ENCODE measurements around the gene APOM. TPM values are rescaled to one million over a fixed set of nuclear protein-coding genes. Genes with fewer than 3 reads are reported as not detected.

APOM gene
- total RNA-seq, 1 donor from 2014 or later, result 11.2 TPM

- Mint-ChIP-seq H3K27ac (peak within 1 kb of the TSS; percentile 36), H3K4me1 (ENCODE audit: unreplicated experiment) (peaks cover 28% of the 10 kb centered on the region), H3K36me3 (no peaks in the 10 kb centered on the region), H3K4me3 (peak within 1 kb of the TSS; percentile 36), H3K27me3 (no peaks in the 10 kb centered on the region), H3K9me3 (no peaks in the 10 kb centered on the region)
- TF ChIP-seq, protein P1, sequence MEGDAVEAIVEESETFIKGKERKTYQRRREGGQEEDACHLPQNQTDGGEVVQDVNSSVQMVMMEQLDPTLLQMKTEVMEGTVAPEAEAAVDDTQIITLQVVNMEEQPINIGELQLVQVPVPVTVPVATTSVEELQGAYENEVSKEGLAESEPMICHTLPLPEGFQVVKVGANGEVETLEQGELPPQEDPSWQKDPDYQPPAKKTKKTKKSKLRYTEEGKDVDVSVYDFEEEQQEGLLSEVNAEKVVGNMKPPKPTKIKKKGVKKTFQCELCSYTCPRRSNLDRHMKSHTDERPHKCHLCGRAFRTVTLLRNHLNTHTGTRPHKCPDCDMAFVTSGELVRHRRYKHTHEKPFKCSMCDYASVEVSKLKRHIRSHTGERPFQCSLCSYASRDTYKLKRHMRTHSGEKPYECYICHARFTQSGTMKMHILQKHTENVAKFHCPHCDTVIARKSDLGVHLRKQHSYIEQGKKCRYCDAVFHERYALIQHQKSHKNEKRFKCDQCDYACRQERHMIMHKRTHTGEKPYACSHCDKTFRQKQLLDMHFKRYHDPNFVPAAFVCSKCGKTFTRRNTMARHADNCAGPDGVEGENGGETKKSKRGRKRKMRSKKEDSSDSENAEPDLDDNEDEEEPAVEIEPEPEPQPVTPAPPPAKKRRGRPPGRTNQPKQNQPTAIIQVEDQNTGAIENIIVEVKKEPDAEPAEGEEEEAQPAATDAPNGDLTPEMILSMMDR (conservative IDR thresholded peaks at IDR 0.05), result no peak
- no peak for DNase-seq (ENCODE audit: extremely low spot score, unreplicated experiment)
Observed at GRCh38 chr6:31614684-31615578, 40.8 kb upstream of the APOM start, which contains the start of gene AIF1. Gene AIF1, plus strand, starts transcription at chr6:31615234. Its CDS starts 96 bp downstream, at chr6:31615330.

GRCh38 chr6:31615748-31616147, 39.9 kb upstream of the APOM start:
- H3K27me3 Mint-ChIP-seq, result no peaks in the 10 kb centered on the region
- H3K4me3 Mint-ChIP-seq, result peak overlapping the region; percentile 36
- H3K9me3 Mint-ChIP-seq, result no peaks in the 10 kb centered on the region
- DNase-seq (ENCODE audit: extremely low spot score, unreplicated experiment), result no peak
- no peaks in the 10 kb centered on the region for H3K36me3 Mint-ChIP-seq
- TF ChIP-seq, protein P1 (conservative IDR thresholded peaks at IDR 0.05), result no peak
- H3K27ac Mint-ChIP-seq, result peak overlapping the region; percentile 36
- peaks cover 28% of the 10 kb centered on the region for H3K4me1 Mint-ChIP-seq (ENCODE audit: unreplicated experiment)

DNA sequence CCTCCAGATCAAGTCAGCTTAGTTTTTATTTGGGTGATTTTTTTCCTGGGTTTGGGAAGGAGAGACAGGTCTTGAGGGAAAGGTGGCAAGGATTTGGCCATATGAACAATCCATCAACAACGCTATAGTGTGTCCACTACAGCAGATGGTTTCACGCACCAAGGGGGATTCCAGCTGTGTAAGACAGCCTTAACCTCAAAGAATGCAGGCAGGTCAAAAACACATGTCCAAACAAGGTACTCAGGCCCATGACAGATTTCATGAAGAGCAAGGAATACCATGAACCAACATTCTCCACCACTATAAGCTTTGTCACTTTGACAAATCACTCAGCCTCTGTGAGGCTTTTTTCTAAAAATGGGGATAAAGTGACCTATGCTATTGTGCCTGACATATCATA, 38.7 kb upstream of the APOM start:
- Mint-ChIP-seq H3K9me3 (no peaks in the 10 kb centered on the region), H3K36me3 (peaks cover under 1% of the 10 kb centered on the region), H3K4me3 (no peak overlapping the region), H3K27me3 (no peaks in the 10 kb centered on the region), H3K27ac (no peak overlapping the region), H3K4me1 (ENCODE audit: unreplicated experiment) (peaks cover 33% of the 10 kb centered on the region)
- TF ChIP-seq, protein P1 (conservative IDR thresholded peaks at IDR 0.05), result no peak
- no peak for DNase-seq (ENCODE audit: extremely low spot score, unreplicated experiment)

DNA sequence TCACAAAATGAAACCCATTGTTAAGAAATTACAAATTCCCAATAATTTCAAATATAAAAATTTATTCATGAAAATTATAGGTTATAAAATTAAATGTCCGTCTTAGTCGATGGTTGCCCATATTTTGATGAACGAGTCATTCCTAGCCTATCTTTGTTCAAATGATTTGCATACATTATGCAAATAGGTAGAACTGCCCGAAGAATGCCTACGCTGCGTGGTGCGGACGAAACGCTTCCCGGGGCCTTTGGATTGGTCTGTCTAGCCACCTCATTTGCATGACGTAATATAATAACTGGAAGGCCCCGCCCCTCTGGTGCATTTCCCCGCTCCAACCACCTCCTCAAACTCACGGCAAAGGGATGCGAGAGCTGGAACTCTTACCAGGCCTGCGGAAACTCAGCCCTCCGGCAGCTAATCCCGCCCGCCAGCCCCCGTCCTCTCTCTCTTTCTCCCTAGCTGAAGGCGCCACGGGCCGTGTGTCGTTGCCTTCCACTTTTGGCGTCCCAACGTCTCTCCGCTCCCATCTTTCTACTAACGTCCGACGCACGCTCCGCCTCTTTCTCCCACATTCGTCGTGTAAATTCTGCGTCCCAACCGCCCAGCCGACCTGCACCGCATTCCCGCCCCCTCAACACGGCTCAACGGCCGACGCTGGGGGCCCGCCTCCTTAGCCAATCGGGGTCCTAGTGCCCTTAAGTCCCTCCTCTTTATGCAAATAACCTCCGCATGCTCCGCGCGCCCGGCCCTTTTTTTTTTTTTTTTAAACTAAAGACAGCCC, 35.7 kb upstream of the APOM start:
- TF ChIP-seq, protein P1 (conservative IDR thresholded peaks at IDR 0.05), result no peak
- Mint-ChIP-seq H3K4me3 (peak overlapping the region; percentile 93), H3K9me3 (no peaks in the 10 kb centered on the region), H3K4me1 (ENCODE audit: unreplicated experiment) (peaks cover 35% of the 10 kb centered on the region), H3K27me3 (no peaks in the 10 kb centered on the region), H3K36me3 (peaks cover 16% of the 10 kb centered on the region), H3K27ac (peak overlapping the region; percentile 100)
- peak; percentile 93 for DNase-seq (ENCODE audit: extremely low spot score, unreplicated experiment)

- H3K4me1 Mint-ChIP-seq (ENCODE audit: unreplicated experiment), result peaks cover 30% of the 10 kb centered on the region
- peak within 1 kb of the TSS; percentile 93 for H3K4me3 Mint-ChIP-seq
- H3K27ac Mint-ChIP-seq, result peak within 1 kb of the TSS; percentile 100
- TF ChIP-seq, protein P1 (conservative IDR thresholded peaks at IDR 0.05), result no peak
- peak; percentile 95 for DNase-seq (ENCODE audit: extremely low spot score, unreplicated experiment)
- no peaks in the 10 kb centered on the region for H3K9me3 Mint-ChIP-seq
- H3K27me3 Mint-ChIP-seq, result no peaks in the 10 kb centered on the region
- peaks cover 17% of the 10 kb centered on the region for H3K36me3 Mint-ChIP-seq
Observed at GRCh38 chr6:31620586-31621319, 34.9 kb upstream of the APOM start, which contains the start of gene PRRC2A. Gene PRRC2A, plus strand, starts transcription at chr6:31620715. Its CDS starts 2,075 bp downstream, at chr6:31622790.
